CD4-positive, alpha-beta T cell treated with Interleukin-2 at 100 ng/mL for 4 hours (primary cell): Measurements from ENCODE around the gene GRHL1.
A peak's percentile ranks its signal among the peaks of the same experiment; 100 is the strongest.

Experiments used
- DNase-seq: peaks from one replicate; pipeline ENCODE4 v3.0.0-alpha.2; 2020; ENCODE audit warnings: low spot score

Gene GRHL1

DNA sequence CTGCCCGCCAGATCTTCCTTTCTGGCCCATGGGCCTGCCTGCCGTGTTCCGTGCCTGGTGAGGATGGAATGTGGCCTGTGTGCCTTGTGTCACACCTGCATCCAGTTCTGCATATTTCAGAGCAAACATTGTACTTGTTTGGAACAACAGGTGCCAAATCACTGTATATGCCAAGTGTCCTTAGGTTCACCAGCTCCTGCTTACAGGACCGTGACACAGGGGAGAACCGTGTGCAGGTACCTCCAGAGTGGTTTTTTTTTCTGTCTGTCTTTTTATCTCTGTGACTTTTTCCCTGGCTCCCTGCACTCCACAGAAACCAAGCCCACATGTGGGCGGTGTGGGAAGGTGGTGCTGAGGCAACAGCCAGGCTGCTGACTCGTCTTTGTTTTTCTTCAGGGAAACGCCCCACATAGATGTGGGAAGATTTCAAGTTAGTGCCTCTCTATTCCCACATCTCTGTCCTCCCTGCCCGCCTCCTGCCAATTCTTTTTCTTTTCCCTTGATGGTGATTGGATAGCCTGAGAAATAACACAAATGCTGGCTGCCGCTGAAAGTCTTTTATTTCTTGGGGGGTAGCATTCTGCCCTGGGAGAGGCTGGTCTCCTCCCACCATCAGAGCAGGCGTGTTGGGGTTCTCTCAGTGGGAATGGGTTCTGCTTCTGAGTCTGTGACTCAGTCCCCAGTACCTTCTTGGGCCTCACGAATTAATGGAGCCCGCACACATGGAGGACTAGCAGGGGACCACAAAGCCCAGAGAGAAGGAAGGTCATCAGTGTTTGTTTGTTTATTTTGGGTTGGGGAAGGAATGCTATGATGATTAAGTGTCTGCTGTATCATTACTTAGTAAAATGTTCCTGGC lies 21.4 kb downstream of the GRHL1 start:
- DNase-seq: no peak

DNA sequence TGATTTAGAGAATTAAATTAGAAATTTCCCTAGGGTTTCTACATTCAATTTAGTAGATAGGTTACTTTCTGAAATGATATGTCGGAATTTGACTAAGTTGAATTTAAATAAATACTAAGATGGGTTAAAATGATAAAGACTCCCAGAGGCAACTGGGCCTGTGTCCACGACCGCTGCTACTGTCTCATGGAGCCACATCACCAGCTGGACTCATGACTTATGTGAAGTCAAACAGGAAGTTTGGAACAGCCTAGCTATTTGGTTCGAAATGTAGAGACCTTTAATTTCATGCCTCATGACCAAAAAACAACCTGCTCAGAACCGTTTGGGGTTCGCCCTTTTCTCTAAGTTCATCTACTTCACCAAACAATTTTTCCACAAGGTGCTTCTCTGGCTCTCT lies 22.2 kb downstream of the GRHL1 start:
- no peak for DNase-seq

- DNase-seq: no peak
Measured at GRCh38 chr2:9974343-9974742, 22.9 kb downstream of the GRHL1 start.

- no peak for DNase-seq
Measured at GRCh38 chr2:9975328-9975727, 23.8 kb downstream of the GRHL1 start.

DNA sequence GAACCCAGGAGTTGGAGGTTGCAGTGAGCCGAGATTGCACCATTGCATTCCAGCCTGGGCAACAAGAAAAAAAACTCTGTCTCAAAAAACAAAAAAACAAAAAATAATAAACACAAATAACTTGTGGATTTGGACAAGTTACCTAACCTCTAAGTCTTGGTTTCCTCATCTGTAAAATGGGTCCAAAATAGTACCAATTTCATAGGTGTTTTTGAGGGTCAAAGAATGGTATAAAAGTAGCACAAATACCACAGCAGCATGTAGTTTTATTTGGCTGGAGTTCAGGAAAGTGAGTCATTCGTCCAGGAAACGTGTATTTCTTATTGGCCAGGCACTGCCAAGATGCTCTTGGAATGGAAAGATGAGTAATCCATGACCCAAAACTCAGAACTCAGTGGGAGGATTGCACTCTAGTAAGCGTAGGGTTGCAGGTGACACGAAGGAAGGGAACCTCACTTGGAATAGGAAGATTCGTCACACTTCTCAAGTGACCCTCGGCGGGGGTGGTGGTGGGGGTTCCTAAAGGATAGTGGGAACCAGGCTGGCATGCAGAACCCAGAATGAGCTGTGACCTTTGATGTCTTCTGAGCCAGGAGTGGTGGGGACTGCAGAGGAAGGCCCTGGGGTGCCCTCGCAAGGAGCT lies 24.4 kb downstream of the GRHL1 start:
- DNase-seq: no peak

GRCh38 chr2:9979977-9980376 lies 28.5 kb downstream of the GRHL1 start:
- peak; percentile 6 for DNase-seq

DNA sequence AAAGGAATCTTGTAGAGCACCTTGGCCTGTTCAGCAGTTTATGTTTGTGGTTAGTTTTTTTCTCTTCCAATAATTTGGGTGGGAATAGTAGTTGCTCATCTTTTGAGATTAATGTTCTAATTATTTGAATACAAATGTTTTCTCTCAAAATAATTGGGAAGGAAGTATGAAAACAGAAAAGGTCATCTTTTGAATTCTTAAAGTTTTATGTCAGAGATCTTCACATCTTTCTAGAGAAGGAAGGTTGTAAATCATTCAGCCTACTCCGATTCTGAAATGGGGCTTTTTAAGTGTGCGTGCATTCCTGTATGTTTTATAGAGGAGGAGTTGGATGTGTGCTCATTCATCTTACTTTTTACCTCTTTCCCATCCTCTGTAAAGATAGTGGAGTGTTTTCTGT lies 29.0 kb downstream of the GRHL1 start:
- no peak for DNase-seq

GRCh38 chr2:9981655-9982054 lies 30.2 kb downstream of the GRHL1 start:
- no peak for DNase-seq

- DNase-seq: no peak
Measured at GRCh38 chr2:9982248-9982647, 30.8 kb downstream of the GRHL1 start.

DNA sequence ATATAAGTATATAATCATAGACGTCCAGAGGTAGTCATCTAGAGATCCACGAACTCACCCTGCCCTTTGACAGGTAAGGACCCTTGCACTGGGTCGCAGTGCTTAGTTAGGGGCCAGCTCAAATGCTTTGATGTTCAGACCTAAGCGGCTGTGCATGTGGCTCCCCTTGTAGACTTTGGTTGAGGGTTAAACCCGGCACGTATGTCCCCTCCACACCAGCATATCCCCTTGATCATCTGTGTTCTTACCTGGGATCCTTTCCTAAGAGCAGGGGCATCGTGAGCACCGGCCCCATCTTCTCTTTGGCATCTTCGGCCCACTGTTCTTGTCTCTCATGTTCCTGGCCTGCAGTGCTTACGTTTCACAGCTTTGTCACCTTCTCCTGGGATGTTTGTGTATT lies 31.4 kb downstream of the GRHL1 start:
- DNase-seq: no peak

DNA sequence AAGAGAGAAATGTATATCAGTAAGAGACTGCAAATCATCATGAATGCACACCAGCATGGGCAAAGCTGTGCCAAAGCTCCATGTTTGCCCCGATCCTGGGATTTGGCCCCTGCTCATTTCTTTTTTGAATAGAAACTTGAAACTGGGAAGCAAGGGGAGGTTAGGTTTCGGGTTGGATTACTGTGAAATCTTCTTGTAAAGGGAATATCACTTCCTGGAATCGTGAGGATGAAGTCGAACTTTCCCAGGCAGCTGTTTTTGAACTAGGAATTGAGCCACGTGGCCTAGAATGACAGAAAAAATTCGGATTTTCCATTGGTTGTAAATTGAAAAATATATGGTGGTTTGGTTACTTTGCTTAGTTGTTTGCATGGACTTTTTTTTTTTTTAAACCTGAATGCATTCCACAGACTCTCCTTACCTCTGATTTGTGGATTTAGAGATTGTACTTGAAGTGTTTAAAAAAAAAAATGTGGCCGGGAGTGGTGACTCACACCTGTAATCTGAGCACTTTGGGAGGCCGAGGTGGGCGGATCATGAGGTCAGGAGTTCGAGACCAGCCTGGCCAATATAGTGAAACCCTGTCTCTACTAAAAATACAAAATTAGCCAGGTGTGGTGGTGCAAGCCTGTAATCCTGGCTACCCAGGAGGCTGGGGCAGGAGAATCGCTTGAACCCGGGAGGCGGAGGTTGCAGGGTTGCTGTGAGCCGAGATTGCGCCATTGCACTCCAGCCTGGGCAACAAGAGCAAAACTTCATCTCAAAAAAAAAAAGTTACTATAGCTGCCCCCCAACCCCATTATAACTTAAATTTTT lies 32.1 kb downstream of the GRHL1 start:
- no peak for DNase-seq

DNA sequence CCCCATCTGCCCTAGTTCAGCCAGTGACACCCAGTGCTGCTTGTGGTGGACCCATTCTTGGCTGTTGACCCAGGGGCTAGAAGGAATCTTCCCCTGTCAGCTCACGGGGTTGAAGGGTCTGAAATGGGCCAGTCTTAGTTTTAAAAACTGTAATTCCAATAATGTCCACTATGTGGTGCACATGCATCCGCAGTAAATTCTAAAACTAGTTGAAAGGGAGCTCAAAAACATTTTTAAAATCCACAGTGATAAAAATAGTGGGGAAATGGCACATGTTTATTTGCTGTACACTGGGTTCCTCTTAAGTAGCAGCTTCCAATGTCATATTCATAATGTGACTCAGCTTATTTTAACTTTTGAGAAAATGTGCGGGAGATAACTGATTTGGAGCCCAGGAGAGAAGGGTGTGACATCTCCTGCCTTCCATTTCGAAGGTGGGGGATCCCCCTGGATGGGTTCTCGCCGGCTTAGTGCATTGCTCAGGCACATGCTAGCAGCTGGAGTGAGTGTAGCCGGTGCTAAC lies 32.8 kb downstream of the GRHL1 start:
- peak; percentile 75 for DNase-seq

DNA sequence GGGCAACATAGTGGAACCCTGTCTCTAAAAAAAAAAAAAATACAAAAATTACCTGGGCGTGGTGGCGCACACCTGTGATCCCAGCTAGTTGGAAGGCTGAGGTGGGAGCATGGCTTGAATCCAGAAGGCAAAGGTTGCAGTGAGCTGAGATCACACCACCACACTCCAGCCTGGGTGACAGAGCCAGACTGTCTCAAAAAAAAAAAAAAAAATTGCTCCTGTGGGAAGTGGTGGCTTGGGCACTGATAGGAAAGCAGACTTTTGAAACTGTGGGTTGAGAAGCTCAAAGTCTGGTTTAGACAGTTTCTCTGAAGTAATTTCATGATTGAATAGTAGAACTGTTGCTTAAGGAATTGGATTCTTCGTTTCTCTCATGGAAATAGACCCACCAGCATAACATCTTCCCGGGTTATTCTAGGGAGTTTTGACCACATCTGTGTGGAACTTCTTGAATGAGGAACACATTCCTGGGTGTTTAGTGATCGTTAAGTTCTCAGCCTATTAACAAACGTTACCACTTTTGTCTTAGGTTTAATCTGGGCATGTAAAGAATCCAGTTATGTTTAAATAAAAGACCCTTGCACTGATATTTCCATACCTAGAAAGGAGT lies 33.5 kb downstream of the GRHL1 start:
- no peak for DNase-seq

DNA sequence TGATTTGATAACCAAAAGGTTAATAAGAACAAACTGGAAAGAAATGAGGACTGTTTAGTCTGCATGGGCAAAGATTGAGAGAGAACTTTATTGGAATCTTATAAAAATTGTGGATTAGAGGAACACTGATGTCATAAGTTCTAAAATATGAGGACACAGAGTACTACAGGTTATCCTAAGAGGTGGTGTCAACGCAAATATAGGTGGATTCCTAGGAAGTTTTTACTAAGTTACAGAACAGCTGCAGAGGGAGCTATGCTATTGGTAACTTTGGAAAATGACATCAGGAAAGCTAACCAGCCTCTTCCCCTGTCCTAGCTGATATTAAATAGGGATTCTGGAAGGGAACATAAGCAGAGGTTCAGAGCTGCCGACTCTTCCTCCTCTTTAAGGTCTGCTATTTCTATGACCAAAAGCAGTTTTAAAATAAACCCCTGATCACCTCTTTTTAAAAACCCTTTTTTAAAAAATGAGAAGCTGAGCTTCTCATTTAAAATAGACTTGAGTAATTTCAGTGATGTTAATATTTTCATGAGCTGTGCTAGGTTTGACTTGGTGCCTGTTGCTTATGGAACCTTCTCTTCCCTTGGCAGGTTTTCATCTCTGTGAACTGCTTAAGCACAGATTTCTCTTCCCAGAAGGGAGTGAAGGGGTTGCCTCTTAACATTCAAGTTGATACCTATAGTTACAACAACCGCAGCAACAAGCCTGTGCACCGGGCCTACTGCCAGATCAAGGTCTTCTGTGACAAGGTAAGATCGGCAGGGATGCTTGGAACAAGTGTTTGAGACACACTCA lies 34.2 kb downstream of the GRHL1 start:
- DNase-seq: no peak

- no peak for DNase-seq
Measured at GRCh38 chr2:9988320-9988719, 36.8 kb downstream of the GRHL1 start.

GRCh38 chr2:9990736-9991135 lies 39.2 kb downstream of the GRHL1 start:
- no peak for DNase-seq

DNA sequence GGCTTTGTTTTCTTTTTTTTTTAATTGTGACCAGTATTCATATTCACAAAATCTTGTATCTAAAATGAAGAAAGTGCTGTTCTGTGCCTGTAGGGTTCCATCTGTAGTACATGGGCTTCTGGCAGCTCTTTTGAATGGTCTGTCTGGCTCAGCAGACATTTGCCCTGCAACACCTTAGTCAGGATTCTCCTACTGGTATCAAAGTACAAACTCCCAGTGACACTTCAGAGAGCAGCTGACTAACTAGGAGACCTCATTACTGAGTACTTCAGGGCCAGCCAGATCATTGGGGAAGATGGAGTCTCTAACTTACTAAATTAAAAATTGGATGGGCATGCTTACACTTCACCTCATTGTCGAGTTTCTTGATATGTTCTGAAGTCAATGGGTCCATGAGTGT lies 39.7 kb downstream of the GRHL1 start:
- no peak for DNase-seq

DNA sequence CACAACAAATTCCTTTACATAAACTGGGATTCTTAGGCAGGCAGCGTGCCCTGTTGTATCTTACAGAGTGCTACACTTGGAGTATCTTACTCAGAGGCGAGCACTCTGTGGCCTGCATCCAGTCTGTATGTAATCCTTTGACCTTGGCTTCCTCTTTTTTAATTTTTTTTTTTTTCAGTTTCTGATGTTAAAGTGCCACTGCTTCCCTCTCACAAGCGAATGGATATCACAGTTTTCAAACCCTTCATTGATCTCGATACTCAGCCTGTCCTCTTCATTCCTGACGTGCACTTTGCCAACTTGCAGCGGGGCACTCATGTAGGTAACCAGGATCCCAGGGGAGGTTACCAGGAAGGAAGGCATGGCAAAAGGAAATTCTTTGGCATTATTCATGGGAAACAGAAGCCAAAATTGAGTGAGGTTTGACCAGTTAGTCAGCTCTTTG lies 40.4 kb downstream of the GRHL1 start:
- DNase-seq: no peak

- no peak for DNase-seq
Measured at GRCh38 chr2:9992427-9993187, 41.1 kb downstream of the GRHL1 start.

DNA sequence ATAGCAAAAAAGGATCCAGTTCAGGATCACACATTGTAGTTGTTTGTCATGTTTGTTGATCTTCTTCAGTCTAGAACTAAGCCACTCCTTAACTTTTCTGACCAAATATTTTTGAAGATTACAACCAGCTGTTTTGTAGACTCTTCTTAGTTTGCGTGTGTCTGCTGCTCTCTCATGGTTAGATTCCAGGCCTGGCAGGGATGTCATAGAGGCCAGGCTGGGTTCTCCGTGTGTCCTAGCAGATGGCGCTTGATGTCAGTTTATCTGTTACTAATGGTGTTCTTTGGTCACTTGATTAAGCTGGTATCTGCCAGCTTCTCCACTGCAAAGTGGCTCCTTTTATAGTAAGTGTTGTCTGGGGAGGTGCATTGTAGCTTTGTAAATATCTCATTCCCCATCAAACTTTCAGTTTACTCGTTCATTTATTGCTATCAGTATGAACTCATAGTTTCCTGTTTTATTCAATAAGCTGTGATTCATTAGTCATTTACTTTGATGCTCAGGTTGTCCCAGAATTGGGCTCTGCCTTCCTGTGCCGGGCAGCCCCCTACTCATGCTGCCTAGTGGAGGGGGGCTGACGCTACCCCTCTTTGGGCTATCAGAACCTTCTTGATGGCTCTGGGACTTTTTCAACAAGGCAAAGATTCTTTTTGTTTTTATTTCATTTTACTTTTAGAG lies 42.1 kb downstream of the GRHL1 start:
- DNase-seq: no peak
